DOHH2 (cell line): ENCODE results near the gene GMPS.
"Not testable (repeated sequence)": the region's sequence is repeated elsewhere in the genome, so short reads cannot be mapped to it uniquely, and the experiment has no call there.

ENCODE experiments used
- H3F3A ChIP-seq: fragments of 200-600 bp; sonication (generic), shearing (Covaris generic); 2 replicates; pipeline ENCODE4 v1.6.0; 2016; ENCODE audit warnings: antibody characterized with exemption, mild to moderate bottlenecking; ENCODE audit not compliant: control insufficient read depth, insufficient read depth
- H3K27ac ChIP-seq: fragments of 200-600 bp; sonication (generic); 2 replicates; pipeline ENCODE4 v1.5.1; 2014; ENCODE audit warnings: low read depth, mild to moderate bottlenecking, low read length, moderate library complexity
- H3K27me3 ChIP-seq: fragments of 200-600 bp; sonication (generic); 2 replicates; pipeline ENCODE4 v1.6.1; 2014; ENCODE audit warnings: mild to moderate bottlenecking, low read length, mixed read lengths; ENCODE audit not compliant: control insufficient read depth
- H3K36me3 ChIP-seq: fragments of 200-600 bp; sonication (generic); 2 replicates; pipeline ENCODE4 v1.6.1; 2014; ENCODE audit warnings: mild to moderate bottlenecking, low read length, moderate library complexity, mixed read lengths; ENCODE audit not compliant: control insufficient read depth
- H3K4me1 ChIP-seq: fragments of 200-600 bp; sonication (generic); 2 replicates; pipeline ENCODE4 v1.6.1; 2014; ENCODE audit warnings: mild to moderate bottlenecking, low read length, mixed read lengths; ENCODE audit not compliant: control insufficient read depth
- H3K4me2 ChIP-seq: fragments of 200-600 bp; sonication (generic); 2 replicates; pipeline ENCODE4 v1.6.0; 2014; ENCODE audit warnings: mild to moderate bottlenecking, low read length, moderate library complexity
- H3K4me3 ChIP-seq: fragments of 200-600 bp; sonication (generic); 2 replicates; pipeline ENCODE4 v1.5.1; 2014; ENCODE audit warnings: mild to moderate bottlenecking, low read length, mixed read lengths
- H3K79me2 ChIP-seq: fragments of 200-600 bp; sonication (generic); 2 replicates; pipeline ENCODE4 v1.6.1; 2014; ENCODE audit warnings: mild to moderate bottlenecking, low read length, mixed read lengths; ENCODE audit not compliant: control insufficient read depth
- H3K9me2 ChIP-seq: fragments of 200-600 bp; sonication (generic); replicated peaks from 2 replicates; pipeline ENCODE4 v1.6.1; 2014; ENCODE audit warnings: mild to moderate bottlenecking, low read length, mixed read lengths; ENCODE audit not compliant: control insufficient read depth
- H3K9me3 ChIP-seq: fragments of 200-600 bp; sonication (generic); 2 replicates; pipeline ENCODE4 v1.6.1; 2014; ENCODE audit warnings: antibody characterized with exemption, low read length, mixed read lengths; ENCODE audit not compliant: control insufficient read depth, insufficient read depth
- H4K20me1 ChIP-seq: fragments of 200-600 bp; sonication (generic); 2 replicates; pipeline ENCODE4 v1.6.0; 2014; ENCODE audit warnings: low read depth, mild to moderate bottlenecking, antibody characterized with exemption, low read length, moderate library complexity; ENCODE audit not compliant: control insufficient read depth, insufficient read depth
- CTCF ChIP-seq: fragments of 200-600 bp; sonication (generic); IDR thresholded peaks from one replicate; pipeline ENCODE4 v1.5.1; 2014; ENCODE audit warnings: antibody characterized with exemption, mild to moderate bottlenecking, low read depth, low read length; ENCODE audit not compliant: poor library complexity, severe bottlenecking
- EZH2phosphoT487 ChIP-seq: fragments of 200-600 bp; sonication (generic); IDR thresholded peaks from 2 replicates; pipeline ENCODE4 v1.6.1; 2017; ENCODE audit warnings: borderline replicate concordance, mild to moderate bottlenecking, antibody characterized with exemption, low read length, moderate library complexity, mixed read lengths

Gene GMPS

DNA sequence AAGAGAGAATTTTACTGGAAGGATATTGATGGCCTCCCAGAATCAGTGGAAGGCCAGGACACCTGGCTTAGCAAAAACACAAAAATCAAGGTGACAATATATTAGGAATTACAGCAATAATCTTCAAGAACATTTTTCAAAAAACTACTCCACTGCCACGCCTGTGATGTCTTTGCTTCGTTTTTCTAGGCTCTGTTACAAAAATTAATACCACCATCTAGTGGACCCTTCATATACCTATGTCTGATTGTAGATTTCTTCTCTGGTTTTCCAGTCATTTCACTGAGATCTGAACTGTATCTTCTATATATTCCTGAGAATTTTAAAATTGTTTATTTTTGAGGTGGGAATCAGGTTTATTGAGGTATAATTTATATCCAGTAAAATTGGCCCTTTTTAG lies 10.6 kb upstream of the GMPS start:
- Histone ChIP-seq H3K27ac (no peak overlapping the region), H3K27me3 (no peaks in the 10 kb centered on the region), H4K20me1 (no peaks in the 10 kb centered on the region), H3K4me1 (peaks cover 5% of the 10 kb centered on the region), H3K4me2 (0 out of 2 replicates have a peak overlapping the region, but pooled peaks have one; percentile 12), H3K36me3 (no peaks in the 10 kb centered on the region), H3K9me2 (no peaks in the 10 kb centered on the region), H3K9me3 (no peaks in the 10 kb centered on the region), H3K79me2 (peaks cover 2% of the 10 kb centered on the region), H3F3A (peaks cover 5% of the 10 kb centered on the region; the same call in 1 of the 2 replicates), H3K4me3 (no peak overlapping the region)
- TF ChIP-seq CTCF (peak; percentile 46), EZH2phosphoT487 (no peak)

GRCh38 chr3:155860424-155860823 lies 10.0 kb upstream of the GMPS start:
- H3K9me3 ChIP-seq, H3K36me3 ChIP-seq, H3K4me3 ChIP-seq, H3K4me2 ChIP-seq, H3K27me3 ChIP-seq, H3F3A ChIP-seq, H3K27ac ChIP-seq, H3K4me1 ChIP-seq, H3K9me2 ChIP-seq, H3K79me2 ChIP-seq, H4K20me1 ChIP-seq: not testable (repeated sequence)

DNA sequence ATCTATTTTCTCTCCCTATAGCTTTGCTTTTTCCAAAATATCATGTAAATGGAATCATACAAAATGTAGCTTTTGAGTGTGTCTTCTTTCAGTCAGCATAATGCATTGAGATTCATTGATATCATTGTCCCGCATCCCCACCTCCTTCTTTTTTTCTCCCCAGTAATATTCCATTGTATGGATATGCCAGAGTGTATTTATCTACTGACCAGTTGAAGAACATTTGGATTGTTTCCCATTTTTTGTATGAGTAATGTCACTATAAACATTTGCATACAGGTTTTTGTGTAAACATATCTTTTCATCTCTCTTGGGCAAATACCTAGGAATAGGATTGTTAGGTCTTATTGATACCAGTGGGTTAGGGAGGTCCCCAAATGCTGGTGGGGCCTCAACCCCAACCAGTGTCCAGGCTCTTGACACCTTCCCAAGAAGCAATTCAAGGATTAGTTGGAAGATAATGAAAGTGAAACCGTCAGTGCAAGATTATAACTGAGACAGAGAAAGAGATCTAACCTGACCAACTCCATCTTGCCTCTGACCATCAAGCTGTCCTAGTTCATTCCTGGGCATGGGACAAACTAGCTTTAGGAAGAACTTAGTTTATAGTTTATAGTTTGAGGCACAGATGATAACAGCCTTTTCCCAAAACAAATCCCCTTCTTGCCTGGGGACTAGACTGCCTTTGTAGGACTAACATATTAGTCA lies 8.8 kb upstream of the GMPS start:
- Histone ChIP-seq H3K9me3 (no peaks in the 10 kb centered on the region), H3K9me2 (no peaks in the 10 kb centered on the region), H3K27ac (no peak overlapping the region), H3K27me3 (no peaks in the 10 kb centered on the region), H4K20me1 (no peaks in the 10 kb centered on the region), H3K79me2 (no peaks in the 10 kb centered on the region), H3K4me3 (no peak overlapping the region), H3F3A (peaks cover under 1% of the 10 kb centered on the region; the same call in 1 of the 2 replicates), H3K36me3 (no peaks in the 10 kb centered on the region), H3K4me1 (no peaks in the 10 kb centered on the region), H3K4me2 (no peak overlapping the region)
- no peak for TF ChIP-seq CTCF
- TF ChIP-seq EZH2phosphoT487, result no peak

- not testable (repeated sequence) for H3K4me3 ChIP-seq, H3K36me3 ChIP-seq, H3K4me1 ChIP-seq, H3K9me2 ChIP-seq, H3F3A ChIP-seq, H3K79me2 ChIP-seq, H3K27me3 ChIP-seq, H3K27ac ChIP-seq, H3K9me3 ChIP-seq, H3K4me2 ChIP-seq, H4K20me1 ChIP-seq
Observed at GRCh38 chr3:155862290-155862982, 8.0 kb upstream of the GMPS start.
